Caco-2 (cell line): Measurements from ENCODE around the gene SLC12A8. TPM values are rescaled to one million over a fixed set of nuclear protein-coding genes. Genes with fewer than 3 reads are reported as not detected.

Experiments used
- BruUV-seq: library from RNA; stranded (reverse); fragments of 400-500 nt; replicated peaks from 2 replicates; lab custom pipeline; 2021; lab: Mats Ljungman, UMichigan
- CTCF ChIA-PET: fragments of 300-600 bp; sonication (Branson Sonifier 250); formaldehyde crosslinking; loops from one replicate; lab custom pipeline; 2022; ENCODE audit warnings: antibody characterized with exemption; lab: Charles Lee
- POLR2A ChIA-PET: fragments of 300-600 bp; sonication (Branson Sonifier 250); formaldehyde crosslinking; loops from one replicate; lab custom pipeline; 2022; ENCODE audit warnings: antibody characterized with exemption; lab: Charles Lee
- DNase-seq, 2 experiments: peaks; one replicate each; pipeline versions ENCODE4 v3.0.0 to v3.0.0-alpha.2; 2020 to 2022
- H3K27me3 ChIP-seq: replicated peaks from 2 replicates; pipeline ENCODE4 v1.6.0; 2011; ENCODE audit warnings: low read length; ENCODE audit not compliant: control insufficient read depth, insufficient read depth
- H3K36me3 ChIP-seq: 2 replicates; pipeline ENCODE4 v1.5.1; 2011; ENCODE audit warnings: low read length; ENCODE audit not compliant: control insufficient read depth, insufficient read depth
- H3K4me1 ChIP-seq: fragments of 250-450 bp; sonication (Bioruptor Pico); 2 replicates; pipeline ENCODE4 v1.5.1; 2020; ENCODE audit warnings: mild to moderate bottlenecking
- H3K4me3 ChIP-seq: 2 replicates; pipeline ENCODE4 v1.5.1; 2011; ENCODE audit warnings: low read depth, mild to moderate bottlenecking, control low read depth, low read length
- H3K9me3 ChIP-seq: fragments of 250-450 bp; sonication (Bioruptor Pico); 2 replicates; pipeline ENCODE4 v1.5.1; 2020; ENCODE audit warnings: mild to moderate bottlenecking, moderate library complexity
- H3K27ac Mint-ChIP-seq: one replicate; pipeline ENCODE4 v1.8.0; 2022; ENCODE audit warnings: mixed read lengths; ENCODE audit not compliant: unreplicated experiment
- H3K27me3 Mint-ChIP-seq: one replicate; pipeline ENCODE4 v1.8.0; 2022; ENCODE audit warnings: mixed read lengths; ENCODE audit not compliant: insufficient read depth, unreplicated experiment
- H3K36me3 Mint-ChIP-seq: one replicate; pipeline ENCODE4 v1.8.0; 2022; ENCODE audit warnings: mild to moderate bottlenecking, mixed read lengths; ENCODE audit not compliant: insufficient read depth, unreplicated experiment
- H3K4me1 Mint-ChIP-seq: one replicate; pipeline ENCODE4 v1.8.0; 2022; ENCODE audit warnings: low read depth, mixed read lengths; ENCODE audit not compliant: unreplicated experiment
- H3K4me3 Mint-ChIP-seq: one replicate; pipeline ENCODE4 v1.8.0; 2022; ENCODE audit warnings: mild to moderate bottlenecking, moderate library complexity, mixed read lengths; ENCODE audit not compliant: unreplicated experiment
- H3K9me3 Mint-ChIP-seq: one replicate; pipeline ENCODE4 v1.8.0; 2022; ENCODE audit warnings: mixed read lengths; ENCODE audit not compliant: unreplicated experiment
- CTCF ChIP-seq, 2 experiments: fragments of 200-600 bp in 1 of 2; IDR thresholded peaks; 1 replicate in 1 of 2; 2 replicates in 1 of 2; pipeline versions ENCODE4 v1.5.1 to v1.8.0; 2011 to 2022; ENCODE audit warnings: antibody characterized with exemption in 1 of 2, control low read depth in 1 of 2, inconsistent platforms in 1 of 2, low read depth in 1 of 2, low read length in 1 of 2, mild to moderate bottlenecking in 1 of 2, moderate library complexity in 1 of 2; ENCODE audit not compliant: insufficient read depth in 1 of 2, severe bottlenecking in 1 of 2, unreplicated experiment in 1 of 2
- intact Hi-C: fragments of 100-400 bp; cut with micrococcal nuclease; formaldehyde crosslinking; loops from one replicate; pipeline ENCODE4 v1.10.0; 2022; ENCODE audit not compliant: unreplicated experiment
- total RNA-seq: library from RNA; stranded (reverse); gene quantifications from 2 replicates; pipeline ENCODE4 v1.2.3, GENCODE V29; 2022

Gene SLC12A8
- total RNA-seq, 1 experiment from 2014 or later, result 23.3 TPM

DNA sequence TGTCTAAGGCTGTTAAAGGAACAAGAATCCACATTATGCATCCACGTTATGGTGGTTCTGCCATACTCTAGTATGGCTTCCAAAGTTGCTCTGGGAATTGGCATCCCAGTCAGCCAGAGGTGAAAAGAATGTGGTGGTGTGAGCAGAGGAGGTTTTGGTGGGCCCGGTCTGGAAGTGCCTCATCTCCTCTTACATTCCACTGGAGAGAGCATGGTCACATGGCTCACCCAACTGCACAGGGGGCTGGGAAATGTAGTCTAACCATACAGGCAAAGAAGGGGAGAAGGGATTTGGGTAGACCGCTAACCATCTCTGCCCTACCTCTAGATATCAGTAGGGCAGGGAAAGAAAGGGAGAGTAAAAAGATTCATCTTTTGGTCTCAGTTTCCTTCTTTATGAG lies 153.6 kb downstream of the SLC12A8 start:
- Histone ChIP-seq H3K27me3 (no peaks in the 10 kb centered on the region), H3K36me3 (no peaks in the 10 kb centered on the region), H3K9me3 (no peaks in the 10 kb centered on the region), H3K4me1 (peaks cover 69% of the 10 kb centered on the region), H3K4me3 (no peak overlapping the region)
- peaks cover 25% of the 10 kb centered on the region for H3K36me3 Mint-ChIP-seq
- no peaks in the 10 kb centered on the region for H3K27me3 Mint-ChIP-seq
- no TSS peak for BruUV-seq
- ChIA-PET POLR2A (no interaction called here), CTCF (interaction anchor here (0.6 to 0.7 kb wide), 2 partner anchors 17 to 120 kb away, joined by 3 read pairs; no protein-coding TSS in a partner anchor)
- H3K9me3 Mint-ChIP-seq, result peaks cover 9% of the 10 kb centered on the region
- peaks cover 57% of the 10 kb centered on the region for H3K4me1 Mint-ChIP-seq
- peak overlapping the region; percentile 10 for H3K27ac Mint-ChIP-seq
- no peak for TF ChIP-seq CTCF (IDR thresholded peaks at IDR 0.05; ENCODE audit: insufficient read depth in 1 of 2, low read depth in 1 of 2, low read length in 1 of 2, severe bottlenecking in 1 of 2, unreplicated experiment in 1 of 2)
- DNase-seq, result no peak
- H3K4me3 Mint-ChIP-seq, result no peak overlapping the region
- intact Hi-C loops, result no loop called here

DNA sequence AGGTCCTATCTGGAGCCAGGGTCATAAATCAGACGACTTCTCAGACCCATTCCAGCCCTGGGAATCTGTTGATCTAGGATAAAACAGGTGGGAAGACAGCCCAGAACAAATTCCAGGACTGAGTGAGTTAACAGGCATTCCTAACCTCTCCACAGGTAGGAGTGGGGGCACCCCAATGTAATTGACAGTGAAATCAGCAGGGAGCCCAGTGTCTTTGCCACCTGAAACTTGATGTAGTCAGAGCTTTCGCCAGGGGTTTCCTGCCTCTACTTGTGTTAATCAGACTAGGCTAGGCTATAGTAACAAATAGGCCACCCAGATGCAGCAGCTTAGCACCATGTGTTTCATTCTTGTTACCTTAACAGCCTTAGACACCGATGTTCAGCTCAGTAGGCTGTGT lies 154.0 kb downstream of the SLC12A8 start:
- Mint-ChIP-seq H3K27ac (no peak overlapping the region), H3K36me3 (peaks cover 29% of the 10 kb centered on the region), H3K9me3 (peaks cover 9% of the 10 kb centered on the region), H3K27me3 (no peaks in the 10 kb centered on the region), H3K4me3 (no peak overlapping the region), H3K4me1 (peaks cover 57% of the 10 kb centered on the region)
- TF ChIP-seq CTCF (IDR thresholded peaks at IDR 0.05; ENCODE audit: insufficient read depth in 1 of 2, low read depth in 1 of 2, low read length in 1 of 2, severe bottlenecking in 1 of 2, unreplicated experiment in 1 of 2), result no peak
- Histone ChIP-seq H3K9me3 (no peaks in the 10 kb centered on the region), H3K4me3 (no peak overlapping the region), H3K36me3 (no peaks in the 10 kb centered on the region), H3K27me3 (no peaks in the 10 kb centered on the region), H3K4me1 (peaks cover 69% of the 10 kb centered on the region)
- ChIA-PET CTCF (interaction anchor here (0.6 kb wide), 1 partner anchor 17 kb away, joined by 3 read pairs; no protein-coding TSS in a partner anchor), POLR2A (no interaction called here)
- intact Hi-C loops, result no loop called here
- no peak for DNase-seq
- BruUV-seq, result no TSS peak

DNA sequence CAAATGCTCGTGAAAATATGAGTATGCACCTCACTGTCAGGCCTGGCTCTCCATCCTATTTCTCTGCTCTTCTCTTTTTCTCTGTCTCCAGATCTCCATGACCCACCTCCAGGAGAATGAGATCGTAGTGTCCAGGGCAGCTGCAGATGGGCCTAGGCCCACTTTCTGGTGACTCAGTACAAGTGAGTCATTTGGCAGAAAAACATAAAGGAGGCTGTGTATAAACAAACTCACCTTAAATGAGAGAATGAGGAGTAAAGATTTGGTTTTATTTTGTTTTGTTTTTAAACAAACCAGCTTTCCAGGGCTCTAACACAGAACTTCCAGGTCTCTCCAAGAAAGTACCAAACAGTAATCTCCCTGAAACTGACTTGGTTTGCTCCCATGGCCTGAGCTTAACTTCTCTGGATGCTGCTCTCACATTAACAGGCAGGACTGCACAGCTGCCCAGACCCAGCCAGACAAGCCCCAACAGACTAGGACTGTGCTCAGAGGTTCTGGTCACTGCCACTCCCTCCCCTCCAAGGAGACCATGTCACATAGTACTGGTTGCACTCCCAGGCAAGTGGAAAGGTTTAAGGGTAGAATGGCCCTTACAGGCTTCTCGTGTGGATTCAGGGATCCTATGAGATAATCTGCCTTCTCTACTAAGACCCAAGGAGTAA lies 155.2 kb downstream of the SLC12A8 start:
- intact Hi-C loops, result no loop called here
- no peaks in the 10 kb centered on the region for H3K27me3 ChIP-seq
- peaks cover 74% of the 10 kb centered on the region for H3K4me1 ChIP-seq
- CTCF ChIA-PET, result interaction anchor here (0.6 kb wide), 1 partner anchor 295 kb away, joined by 3 read pairs; no protein-coding TSS in a partner anchor
- Mint-ChIP-seq H3K4me1 (peaks cover 60% of the 10 kb centered on the region), H3K36me3 (peaks cover 25% of the 10 kb centered on the region), H3K9me3 (peaks cover 9% of the 10 kb centered on the region), H3K27me3 (no peaks in the 10 kb centered on the region), H3K4me3 (peak overlapping the region; percentile 70), H3K27ac (peak overlapping the region; percentile 15)
- H3K36me3 ChIP-seq, result no peaks in the 10 kb centered on the region
- no peak overlapping the region for H3K4me3 ChIP-seq
- no peak for DNase-seq
- TF ChIP-seq CTCF (IDR thresholded peaks at IDR 0.05; ENCODE audit: insufficient read depth in 1 of 2, low read depth in 1 of 2, low read length in 1 of 2, severe bottlenecking in 1 of 2, unreplicated experiment in 1 of 2), result no peak
- H3K9me3 ChIP-seq, result no peaks in the 10 kb centered on the region
- no TSS peak for BruUV-seq
- POLR2A ChIA-PET, result no interaction called here
